Measurements from ENCODE around the gene CFAP77.

Gene CFAP77

GRCh38 chr9:132554755-132555154 is 144.7 kb downstream of the CFAP77 start:
- H3K4me3 ChIP-seq (ENCODE audit: low read depth, low read length) = no peak overlapping the region
- in situ Hi-C loops (cut with HindIII; ENCODE audit: low sequenced_read_pairs) = no loop called here
- DNase-seq (ENCODE audit: low read depth, low spot score) = no peak
- TF ChIP-seq, protein P1, sequence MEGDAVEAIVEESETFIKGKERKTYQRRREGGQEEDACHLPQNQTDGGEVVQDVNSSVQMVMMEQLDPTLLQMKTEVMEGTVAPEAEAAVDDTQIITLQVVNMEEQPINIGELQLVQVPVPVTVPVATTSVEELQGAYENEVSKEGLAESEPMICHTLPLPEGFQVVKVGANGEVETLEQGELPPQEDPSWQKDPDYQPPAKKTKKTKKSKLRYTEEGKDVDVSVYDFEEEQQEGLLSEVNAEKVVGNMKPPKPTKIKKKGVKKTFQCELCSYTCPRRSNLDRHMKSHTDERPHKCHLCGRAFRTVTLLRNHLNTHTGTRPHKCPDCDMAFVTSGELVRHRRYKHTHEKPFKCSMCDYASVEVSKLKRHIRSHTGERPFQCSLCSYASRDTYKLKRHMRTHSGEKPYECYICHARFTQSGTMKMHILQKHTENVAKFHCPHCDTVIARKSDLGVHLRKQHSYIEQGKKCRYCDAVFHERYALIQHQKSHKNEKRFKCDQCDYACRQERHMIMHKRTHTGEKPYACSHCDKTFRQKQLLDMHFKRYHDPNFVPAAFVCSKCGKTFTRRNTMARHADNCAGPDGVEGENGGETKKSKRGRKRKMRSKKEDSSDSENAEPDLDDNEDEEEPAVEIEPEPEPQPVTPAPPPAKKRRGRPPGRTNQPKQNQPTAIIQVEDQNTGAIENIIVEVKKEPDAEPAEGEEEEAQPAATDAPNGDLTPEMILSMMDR (IDR thresholded peaks at IDR 0.05; ENCODE audit: low read depth, low read length) = no peak

GRCh38 chr9:132555528-132555927 is 145.5 kb downstream of the CFAP77 start:
- TF ChIP-seq, protein P1 (IDR thresholded peaks at IDR 0.05; ENCODE audit: low read depth, low read length) = no peak
- H3K4me3 ChIP-seq (ENCODE audit: low read depth, low read length) = no peak overlapping the region
- no peak for DNase-seq (ENCODE audit: low read depth, low spot score)
- in situ Hi-C loops (cut with HindIII; ENCODE audit: low sequenced_read_pairs) = no loop called here

GRCh38 chr9:132556235-132556634 is 146.2 kb downstream of the CFAP77 start:
- TF ChIP-seq, protein P1 (IDR thresholded peaks at IDR 0.05; ENCODE audit: low read depth, low read length) = no peak
- H3K4me3 ChIP-seq (ENCODE audit: low read depth, low read length) = no peak overlapping the region
- no peak for DNase-seq (ENCODE audit: low read depth, low spot score)
- in situ Hi-C loops (cut with HindIII; ENCODE audit: low sequenced_read_pairs) = no loop called here

DNA sequence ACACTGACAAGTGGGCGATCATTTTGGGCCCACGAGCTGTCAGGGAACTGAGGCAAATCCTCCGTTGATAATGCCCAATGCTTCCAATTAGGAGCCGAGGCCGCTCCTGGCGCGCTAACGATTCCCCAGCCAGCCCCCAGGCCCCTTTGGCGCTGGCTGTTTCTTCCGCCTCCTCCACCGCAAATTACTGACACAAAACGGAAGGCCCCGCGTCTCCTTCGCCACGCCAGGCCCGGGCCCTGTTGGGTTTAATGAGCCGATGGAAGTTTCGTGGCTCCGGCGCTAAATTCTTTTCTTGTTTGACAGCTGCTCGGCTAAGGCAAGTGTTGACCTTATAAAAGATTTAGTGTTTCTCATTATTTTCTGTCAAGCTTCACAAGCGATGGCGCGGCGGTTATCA is 146.7 kb downstream of the CFAP77 start:
- no peak for DNase-seq (ENCODE audit: low read depth, low spot score)
- TF ChIP-seq, protein P1 (IDR thresholded peaks at IDR 0.05; ENCODE audit: low read depth, low read length) = no peak

DNA sequence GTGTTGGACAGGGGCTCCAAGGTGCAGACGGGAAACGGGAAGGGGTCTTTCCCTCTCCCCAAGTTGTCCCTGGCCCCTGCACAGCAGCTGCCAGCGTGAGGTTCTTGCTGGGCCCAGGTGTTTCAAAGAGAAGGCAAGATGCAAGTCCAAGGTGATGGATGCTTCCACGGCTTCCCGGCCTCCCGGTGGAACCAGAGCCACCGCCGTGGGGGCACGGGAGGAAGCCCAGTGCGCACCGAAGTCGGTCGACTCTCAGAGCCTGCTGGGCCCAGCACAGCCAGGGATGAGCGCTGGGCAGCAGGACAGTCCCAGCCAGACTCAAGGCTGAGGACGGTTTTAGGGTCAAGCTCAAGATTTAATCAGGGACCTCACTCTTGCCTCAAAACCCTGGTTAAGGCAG is 147.1 kb downstream of the CFAP77 start:
- DNase-seq (ENCODE audit: low read depth, low spot score) = no peak
- in situ Hi-C loops (cut with HindIII; ENCODE audit: low sequenced_read_pairs) = no loop called here
- H3K4me3 ChIP-seq (ENCODE audit: low read depth, low read length) = no peak overlapping the region
- TF ChIP-seq, protein P1 (IDR thresholded peaks at IDR 0.05; ENCODE audit: low read depth, low read length) = no peak

More for the DNA sequence above, 146.7 kb downstream of the CFAP77 start:
- no peak overlapping the region for H3K4me3 ChIP-seq (ENCODE audit: low read depth, low read length)
- in situ Hi-C loops (cut with HindIII; ENCODE audit: low sequenced_read_pairs) = no loop called here

DNA sequence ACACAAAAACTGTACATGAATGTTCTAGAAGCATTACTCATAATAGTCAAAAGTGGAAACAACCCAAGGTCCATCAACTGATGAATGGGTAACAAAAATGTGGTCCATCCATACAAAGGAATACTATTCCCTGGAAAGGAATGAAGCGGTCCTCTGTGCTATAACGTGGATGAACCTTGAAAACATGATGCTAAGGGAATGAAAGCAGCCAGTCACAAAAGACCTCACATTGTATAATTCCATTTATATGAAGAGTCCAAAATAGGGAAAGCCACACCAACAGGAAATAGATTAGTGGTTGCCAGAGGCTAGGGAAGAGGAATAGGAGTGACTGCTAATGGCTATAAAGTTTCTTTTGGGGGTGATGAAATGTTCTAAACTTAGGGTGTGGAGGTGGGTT is 149.7 kb downstream of the CFAP77 start:
- TF ChIP-seq, protein P1 (IDR thresholded peaks at IDR 0.05; ENCODE audit: low read depth, low read length) = no peak
- in situ Hi-C loops (cut with HindIII; ENCODE audit: low sequenced_read_pairs) = no loop called here
- no peak for DNase-seq (ENCODE audit: low read depth, low spot score)
- no peak overlapping the region for H3K4me3 ChIP-seq (ENCODE audit: low read depth, low read length)
